SU-DHL-6 (cell line): Measurements from ENCODE around the gene NTMT1.

Experiments used
- CTCF ChIP-seq: fragments of 200-600 bp; sonication (generic); IDR thresholded peaks from one replicate; pipeline ENCODE4 v1.5.1; 2017; ENCODE audit warnings: antibody characterized with exemption, mild to moderate bottlenecking, low read length, moderate library complexity; ENCODE audit not compliant: insufficient read depth, poor library complexity, severe bottlenecking
- EZH2phosphoT487 ChIP-seq: fragments of 200-600 bp; sonication (generic), shearing (Covaris generic); conservative IDR thresholded peaks from 2 replicates; pipeline ENCODE4 v1.6.1; 2018; ENCODE audit warnings: mild to moderate bottlenecking, antibody characterized with exemption, low read length, moderate library complexity, mixed read lengths

GRCh38 chr9:129653823-129654553 is 28.0 kb downstream of the NTMT1 start:
- TF ChIP-seq CTCF: no peak
- no peak for TF ChIP-seq EZH2phosphoT487
